Upper lobe of left lung (tissue), 6 donors: Measurements from ENCODE around the gene LHFPL3. TPM values are rescaled to one million over a fixed set of nuclear protein-coding genes. Genes with fewer than 3 reads are reported as not detected.

ENCODE experiments used
- ATAC-seq, 2 donors: fragments of 200-7000 bp; cut with Tn5 transposase; one replicate each; pipeline ENCODE4 v1.9.1; 2022; ENCODE audit warnings: mild to moderate bottlenecking in 2 of 2, moderate library complexity in 2 of 2; ENCODE audit not compliant: low FRiP score in 2 of 2
- DNase-seq, 2 donors: peaks; one replicate each; pipeline ENCODE4 v3.0.0-alpha.2; 2019 to 2020
- H3K27ac ChIP-seq, 4 donors: fragments of 200-600 bp; sonication (generic); one replicate each; pipeline ENCODE4 v1.5.1; 2016 to 2019
- H3K27me3 ChIP-seq, 4 donors: fragments of 200-600 bp; sonication (generic); one replicate each; pipeline ENCODE4 v1.5.1; 2017 to 2019
- H3K36me3 ChIP-seq, 4 donors: fragments of 200-600 bp; sonication (generic); one replicate each; pipeline ENCODE4 v1.5.1; 2016 to 2019
- H3K4me1 ChIP-seq, 4 donors: fragments of 200-600 bp; sonication (generic); one replicate each; pipeline ENCODE4 v1.5.1; 2018 to 2019
- H3K4me3 ChIP-seq, 4 donors: fragments of 200-600 bp; sonication (generic); one replicate each; pipeline ENCODE4 v1.5.1; 2017 to 2019; ENCODE audit warnings: mild to moderate bottlenecking in 2 of 4, moderate library complexity in 1 of 4
- H3K9me3 ChIP-seq, 4 donors: fragments of 200-600 bp; sonication (generic); one replicate each; pipeline ENCODE4 v1.5.1; 2018 to 2019
- CTCF ChIP-seq, 6 experiments: fragments of 450-650 bp in 4 of 6; fragments of 200-600 bp in 2 of 6; sonication (generic) in 2 of 6; IDR thresholded peaks; one replicate each; pipeline ENCODE4 v1.5.1; 2016 to 2019; ENCODE audit warnings: antibody characterized with exemption in 6 of 6
- EP300 ChIP-seq, 4 donors: sonication (generic); formaldehyde crosslinking; IDR thresholded peaks; one replicate each; pipeline ENCODE4 v1.5.1; 2017; ENCODE audit warnings: antibody characterized with exemption in 4 of 4, control low read depth in 2 of 4
- POLR2A ChIP-seq, 4 donors: fragments of 450-650 bp; IDR thresholded peaks; one replicate each; pipeline ENCODE4 v1.5.1; 2016 to 2017; ENCODE audit warnings: antibody characterized with exemption in 4 of 4, mild to moderate bottlenecking in 2 of 4
- POLR2AphosphoS5 ChIP-seq, 2 donors: sonication (generic); formaldehyde crosslinking; IDR thresholded peaks; one replicate each; pipeline ENCODE4 v1.5.1; 2017; ENCODE audit warnings: antibody characterized with exemption in 2 of 2
- WGBS, 2 donors: methylation state at CpG; one replicate each; pipeline ENCODE4 v1.1.5; 2017 to 2018; 5-methylcytosine and 5-hydroxymethylcytosine counted together
- total RNA-seq, 6 donors: library from RNA; depleted of rRNA in 4 of 6; stranded (reverse); fragments of >200 nt in 4 of 6; gene quantifications; one replicate each; pipeline versions ENCODE4 v1.1.0 to v1.2.1, GENCODE V29; 2016 to 2021
- donor health status: DM: no; HTN: no; CAD: no; lungs with moderate emphysema.
- donor health status: DM: no; HTN: yes; CAD: no; lungs with severe emphysema.

Gene LHFPL3
- total RNA-seq, 6 donors from 2014 or later: not detected

- DNase-seq (no peak), ATAC-seq (no peak)
- Histone ChIP-seq H3K27me3 (no peaks in the 10 kb centered on the region), H3K4me3 (no peak overlapping the region), H3K4me1 (no peaks in the 10 kb centered on the region), H3K27ac (no peak overlapping the region), H3K36me3 (no peaks in the 10 kb centered on the region), H3K9me3 (no peaks in the 10 kb centered on the region)
- WGBS, 2 donors: 94 to 99% methylated on average over 6 of the region's 6 CpGs
- TF ChIP-seq POLR2A (IDR thresholded peaks at IDR 0.05) (no peak), POLR2AphosphoS5 (IDR thresholded peaks at IDR 0.05) (no peak), EP300 (IDR thresholded peaks at IDR 0.05) (no peak), CTCF (IDR thresholded peaks at IDR 0.05) (no peak)
Observed at GRCh38 chr7:104902183-104902582, 573.8 kb downstream of the LHFPL3 start.

GRCh38 chr7:104903044-104903443, 574.6 kb downstream of the LHFPL3 start:
- no peak overlapping the region for H3K4me3 ChIP-seq
- 76 to 78% methylated on average over 2 of the region's 2 CpGs for WGBS, 2 donors
- no peak for TF ChIP-seq EP300 (IDR thresholded peaks at IDR 0.05)
- no peak for TF ChIP-seq POLR2AphosphoS5 (IDR thresholded peaks at IDR 0.05)
- no peak for TF ChIP-seq POLR2A (IDR thresholded peaks at IDR 0.05)
- DNase-seq: no peak
- H3K27me3 ChIP-seq: no peaks in the 10 kb centered on the region
- H3K36me3 ChIP-seq: no peaks in the 10 kb centered on the region
- no peaks in the 10 kb centered on the region for H3K4me1 ChIP-seq
- ATAC-seq: peak in 1 of 2 donors; percentile 26
- no peak overlapping the region for H3K27ac ChIP-seq
- no peaks in the 10 kb centered on the region for H3K9me3 ChIP-seq

DNA sequence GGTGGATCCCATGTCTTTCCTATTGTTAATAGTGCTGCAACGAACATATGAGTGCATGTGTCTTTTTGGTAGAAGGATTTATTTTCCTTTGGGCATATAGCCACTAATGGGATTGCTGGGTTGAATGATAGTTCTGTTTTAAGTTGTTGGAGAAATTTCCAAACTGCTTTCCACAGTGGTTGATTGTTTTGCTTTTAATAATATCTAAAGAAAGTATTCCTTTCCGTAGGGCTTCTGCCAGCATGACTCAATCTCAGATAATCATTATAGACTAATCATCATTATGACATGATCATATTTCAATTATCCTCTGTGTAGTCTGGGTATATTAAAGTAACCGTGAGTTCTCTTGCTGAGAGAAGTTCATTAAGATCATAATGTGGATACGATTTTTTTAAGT, 575.4 kb downstream of the LHFPL3 start:
- 75 to 80% methylated on average over 4 of the region's 4 CpGs for WGBS, 2 donors
- Histone ChIP-seq H3K36me3 (no peaks in the 10 kb centered on the region), H3K4me1 (no peaks in the 10 kb centered on the region), H3K4me3 (no peak overlapping the region), H3K9me3 (no peaks in the 10 kb centered on the region), H3K27ac (no peak overlapping the region), H3K27me3 (no peaks in the 10 kb centered on the region)
- no peak for ATAC-seq
- TF ChIP-seq POLR2A (IDR thresholded peaks at IDR 0.05) (no peak), CTCF (IDR thresholded peaks at IDR 0.05) (no peak), EP300 (IDR thresholded peaks at IDR 0.05) (no peak), POLR2AphosphoS5 (IDR thresholded peaks at IDR 0.05) (no peak)
- DNase-seq: no peak

DNA sequence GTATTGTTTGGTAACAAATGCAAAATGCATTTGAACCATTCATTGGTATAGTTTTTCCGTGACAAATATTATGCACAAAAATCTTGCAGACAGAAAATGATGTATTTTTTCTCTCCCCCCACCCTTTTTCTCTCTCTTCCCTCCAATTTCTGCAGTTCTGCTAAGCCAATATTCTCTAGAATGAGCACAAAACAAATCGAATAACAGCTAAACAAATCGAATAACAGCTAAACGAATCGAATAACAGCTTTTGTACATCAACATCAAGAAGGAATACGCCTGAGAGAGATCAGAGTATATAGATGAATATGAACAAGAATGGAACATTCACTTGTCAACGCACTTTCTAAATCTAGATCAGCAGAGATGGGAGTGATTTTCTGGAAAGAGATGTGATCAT, 577.6 kb downstream of the LHFPL3 start:
- DNase-seq (no peak), ATAC-seq (no peak)
- 87 to 88% methylated on average over 7 of the region's 7 CpGs for WGBS, 2 donors
- Histone ChIP-seq H3K4me3 (no peak overlapping the region), H3K27ac (no peak overlapping the region), H3K36me3 (no peaks in the 10 kb centered on the region), H3K27me3 (no peaks in the 10 kb centered on the region), H3K9me3 (no peaks in the 10 kb centered on the region), H3K4me1 (no peaks in the 10 kb centered on the region)
- TF ChIP-seq POLR2A (IDR thresholded peaks at IDR 0.05): no peak
- TF ChIP-seq CTCF (IDR thresholded peaks at IDR 0.05): no peak
- no peak for TF ChIP-seq EP300 (IDR thresholded peaks at IDR 0.05)
- TF ChIP-seq POLR2AphosphoS5 (IDR thresholded peaks at IDR 0.05): no peak

DNA sequence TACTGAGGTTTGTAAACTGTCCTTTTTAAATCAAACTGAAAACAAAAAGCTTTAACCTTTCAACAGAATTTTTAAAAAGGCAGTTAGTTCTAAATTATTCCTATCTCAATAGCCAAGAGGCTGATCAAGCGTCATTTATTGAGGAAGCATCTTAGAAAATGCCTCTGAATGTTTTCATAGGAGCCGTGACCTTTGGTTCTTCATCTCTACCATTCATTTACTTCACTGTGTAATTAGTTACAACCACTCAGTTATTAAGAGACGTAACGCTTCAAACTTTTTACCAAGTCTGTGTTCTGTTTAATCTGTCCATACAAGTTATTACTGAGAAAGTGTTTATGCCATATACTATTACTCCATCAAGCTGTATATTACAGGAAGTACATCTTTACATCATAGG, 578.2 kb downstream of the LHFPL3 start:
- Histone ChIP-seq H3K27me3 (no peaks in the 10 kb centered on the region), H3K27ac (no peak overlapping the region), H3K4me3 (no peak overlapping the region), H3K9me3 (no peaks in the 10 kb centered on the region), H3K36me3 (no peaks in the 10 kb centered on the region), H3K4me1 (no peaks in the 10 kb centered on the region)
- TF ChIP-seq POLR2AphosphoS5 (IDR thresholded peaks at IDR 0.05) (no peak), POLR2A (IDR thresholded peaks at IDR 0.05) (no peak), EP300 (IDR thresholded peaks at IDR 0.05) (no peak), CTCF (IDR thresholded peaks at IDR 0.05) (no peak)
- ATAC-seq: no peak
- 80 to 86% methylated on average over 4 of the region's 4 CpGs for WGBS, 2 donors
- no peak for DNase-seq
